Stimulated activated CD4-positive, alpha-beta T cell treated with anti-CD3 and anti-CD28 coated beads, Interleukin-2, amount 100 ng/mL, for 24 hours (primary cell): Measurements from ENCODE around the gene TET2.
A peak's percentile ranks its signal among the peaks of the same experiment; 100 is the strongest.

Experiments used
- DNase-seq, 2 donors: peaks; one replicate each; pipeline ENCODE4 v3.0.0-alpha.2; 2020

The TET2 gene

GRCh38 chr4:105140684-105141490, 5.8 kb upstream of the TET2 start:
- peak; percentile 10 to 41 for DNase-seq

DNA sequence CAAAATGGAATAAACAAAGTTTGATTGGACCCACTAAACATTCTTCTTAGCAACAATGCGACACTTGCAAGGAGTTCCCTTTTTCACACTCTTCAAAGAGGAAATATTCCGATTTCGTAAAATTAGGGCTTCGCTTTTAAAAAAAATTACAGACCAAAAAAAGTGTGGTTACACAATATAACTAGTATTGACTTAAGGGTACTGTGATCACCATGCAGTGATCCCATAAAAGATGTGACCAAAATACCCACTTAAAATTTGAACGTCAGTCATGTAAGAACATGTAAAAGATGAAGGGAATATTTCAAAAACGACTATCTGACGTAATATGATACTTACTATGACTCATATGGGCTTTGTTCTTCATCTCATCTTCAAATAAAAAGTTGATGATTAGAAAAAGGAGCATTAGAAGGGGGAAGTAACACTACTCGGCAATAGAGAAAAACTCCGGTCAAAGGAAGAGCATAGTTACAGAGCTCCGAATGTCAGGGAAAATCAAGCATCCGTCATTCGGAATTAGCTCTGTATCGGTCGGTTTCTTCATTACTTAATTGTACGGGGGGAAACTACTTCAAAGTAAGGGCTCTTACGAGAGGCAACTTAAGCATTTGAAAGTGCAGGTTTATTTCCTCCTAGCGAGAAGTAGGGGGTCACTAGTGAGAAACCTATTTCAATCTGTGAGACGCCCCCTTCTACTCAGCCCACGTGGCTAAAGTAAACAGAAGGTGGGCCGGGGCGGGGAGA, 1.3 kb upstream of the TET2 start:
- no peak for DNase-seq

- DNase-seq = peak; percentile 49 to 51
Measured at GRCh38 chr4:105145903-105146275, 787 bp upstream of the TET2 start.

- no peak for DNase-seq
Measured at GRCh38 chr4:105147016-105147552, 408 bp downstream of the TET2 start.

GRCh38 chr4:105147553-105148161, 981 bp downstream of the TET2 start:
- peak; percentile 38 to 43 for DNase-seq

DNA sequence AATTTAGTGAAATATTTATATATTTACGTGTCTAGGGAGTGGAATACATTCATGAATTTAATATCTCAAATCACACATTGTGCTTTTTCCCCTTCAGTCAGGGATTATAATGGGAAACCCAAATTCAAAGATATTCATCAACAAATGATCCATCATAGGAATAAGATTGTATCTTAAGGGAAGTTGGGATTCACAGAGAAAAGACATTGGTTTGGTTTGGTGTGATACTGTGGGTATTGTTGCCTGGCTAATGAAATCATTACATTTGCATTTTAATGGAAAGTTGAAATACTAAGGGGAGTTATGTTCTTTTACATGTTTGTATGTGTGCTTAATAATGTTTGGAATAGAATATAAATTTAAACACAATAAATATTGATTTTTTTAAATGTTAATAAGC, 1.7 kb downstream of the TET2 start:
- DNase-seq = no peak

DNA sequence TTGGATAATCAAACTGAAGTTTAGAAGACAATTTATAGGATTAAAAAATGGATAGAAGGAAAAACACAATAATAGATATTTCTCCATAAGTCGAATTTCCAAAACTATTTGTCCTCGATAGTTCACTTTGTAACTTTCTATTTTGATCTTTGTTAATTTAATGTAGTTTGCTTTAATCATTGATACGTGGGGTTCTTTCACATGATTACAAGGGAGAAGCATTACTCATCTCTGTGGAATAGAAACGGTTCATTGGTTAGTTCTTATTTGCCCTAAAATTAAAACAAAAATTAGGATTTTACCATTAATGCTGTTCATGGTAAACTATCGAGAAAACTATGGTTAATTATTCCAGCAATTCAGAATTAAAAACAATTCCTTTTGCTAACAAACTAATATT, 2.1 kb downstream of the TET2 start:
- no peak for DNase-seq

- DNase-seq = no peak
Measured at GRCh38 chr4:105149771-105150170, 3.1 kb downstream of the TET2 start.

- DNase-seq = no peak
Measured at GRCh38 chr4:105150503-105150902, 3.8 kb downstream of the TET2 start.

DNA sequence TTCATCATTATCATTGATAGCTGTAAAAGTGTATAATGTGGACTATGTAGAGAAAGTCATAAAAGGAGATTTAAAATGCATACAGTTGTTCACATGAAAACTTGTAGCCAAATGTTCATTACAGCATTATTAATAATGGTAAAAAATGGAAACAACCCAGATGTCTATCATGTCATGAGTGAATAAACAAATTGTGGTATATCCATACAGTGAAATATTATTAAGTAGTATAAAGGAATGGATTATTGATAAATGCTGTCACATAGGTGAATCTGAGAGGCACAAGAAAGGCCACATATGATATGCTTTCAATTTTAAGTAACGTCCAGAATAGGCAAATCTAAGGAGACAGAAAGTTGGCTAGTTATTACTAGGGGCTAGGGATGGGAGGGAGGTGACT, 7.1 kb downstream of the TET2 start:
- no peak for DNase-seq

DNA sequence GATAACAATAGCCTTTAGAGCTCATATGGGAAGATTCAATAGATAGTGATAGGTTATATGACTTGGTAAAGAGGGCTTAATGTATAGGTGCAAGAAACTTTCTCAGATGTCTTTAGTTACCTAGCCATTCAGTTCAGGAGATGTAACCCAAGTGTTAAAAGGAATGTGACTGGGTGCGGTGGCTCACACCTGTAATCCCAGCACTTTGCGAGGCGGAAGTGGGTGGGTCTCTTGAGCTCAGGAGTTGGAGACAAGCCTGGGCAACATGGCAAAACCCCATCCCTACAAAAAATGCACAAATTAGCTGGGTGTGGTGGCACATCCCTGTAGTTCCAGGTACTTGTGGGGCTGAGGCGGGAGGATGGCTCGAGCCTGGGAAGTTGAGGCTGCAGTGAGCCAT, 7.9 kb downstream of the TET2 start:
- DNase-seq = no peak

- DNase-seq = no peak
Measured at GRCh38 chr4:105155426-105155825, 8.8 kb downstream of the TET2 start.

DNA sequence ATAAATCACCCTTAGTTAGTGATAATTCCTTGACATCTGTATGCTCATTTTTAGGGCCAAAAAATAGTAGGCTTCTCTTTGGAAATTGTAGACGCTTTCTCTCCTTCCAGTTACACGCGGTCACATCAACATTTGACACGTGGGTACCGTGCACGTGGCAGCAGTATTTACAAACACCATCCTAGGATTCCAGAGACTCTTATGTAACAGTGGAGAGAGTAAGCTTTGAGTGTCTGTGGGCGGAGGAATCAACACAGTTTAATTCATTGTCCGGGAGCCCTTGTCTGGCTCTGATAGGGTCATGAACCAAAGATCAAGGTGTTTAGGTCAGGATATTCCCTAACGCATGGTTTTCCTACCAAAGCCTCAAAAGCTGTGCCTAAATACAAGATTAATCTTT, 12.2 kb downstream of the TET2 start:
- DNase-seq = no peak

DNA sequence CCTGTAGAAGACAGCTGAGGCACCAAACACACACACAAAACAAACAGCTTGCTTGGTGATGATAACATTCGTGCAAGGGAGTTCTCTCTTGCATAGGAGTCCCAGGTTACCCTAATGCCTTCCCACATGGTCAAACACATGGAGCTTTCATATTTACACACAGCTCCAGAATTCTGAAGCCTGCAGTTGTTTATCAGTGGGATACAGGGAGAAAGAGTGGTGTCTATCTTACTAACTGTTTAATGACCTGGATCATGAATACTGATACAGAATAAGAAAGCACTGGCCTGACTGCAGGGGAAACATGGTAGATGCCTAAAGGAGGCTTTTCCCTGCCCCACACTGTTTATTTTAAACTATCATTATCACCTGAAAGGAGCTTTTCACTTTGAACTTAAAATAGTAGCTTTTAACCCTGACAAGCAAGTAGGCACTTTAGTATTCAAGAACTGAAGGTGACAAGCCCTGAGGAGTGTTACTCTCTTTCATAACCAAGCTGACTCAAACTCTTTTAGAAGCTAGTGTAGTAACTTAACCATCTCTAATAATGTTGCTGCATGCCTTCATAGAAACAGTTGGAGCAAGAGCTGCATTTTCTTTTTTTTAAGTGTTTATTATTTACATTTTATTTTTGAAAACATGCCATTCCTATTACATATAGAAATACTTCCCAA, 15.6 kb downstream of the TET2 start:
- no peak for DNase-seq

DNA sequence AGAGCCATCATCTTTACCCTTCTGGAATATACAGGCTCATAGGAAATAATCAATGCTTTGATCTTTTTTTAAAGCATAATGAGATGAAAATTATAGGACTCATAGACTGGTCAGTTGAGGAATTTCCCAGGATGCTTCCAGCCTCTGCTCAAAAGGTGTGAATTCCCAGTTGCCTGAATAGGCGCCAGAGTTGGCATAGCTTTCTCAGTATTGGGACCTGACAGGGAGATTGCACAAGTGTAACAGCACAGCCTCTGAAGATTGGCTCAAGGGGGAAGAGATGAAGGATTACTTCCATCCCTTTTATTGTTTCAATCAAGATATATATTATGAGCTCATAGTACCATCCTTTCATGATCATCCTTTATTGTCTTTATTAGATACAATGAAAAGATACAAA, 17.9 kb downstream of the TET2 start:
- no peak for DNase-seq

GRCh38 chr4:105166066-105166465, 19.4 kb downstream of the TET2 start:
- no peak for DNase-seq

- DNase-seq = no peak
Measured at GRCh38 chr4:105170711-105171110, 24.0 kb downstream of the TET2 start.

DNA sequence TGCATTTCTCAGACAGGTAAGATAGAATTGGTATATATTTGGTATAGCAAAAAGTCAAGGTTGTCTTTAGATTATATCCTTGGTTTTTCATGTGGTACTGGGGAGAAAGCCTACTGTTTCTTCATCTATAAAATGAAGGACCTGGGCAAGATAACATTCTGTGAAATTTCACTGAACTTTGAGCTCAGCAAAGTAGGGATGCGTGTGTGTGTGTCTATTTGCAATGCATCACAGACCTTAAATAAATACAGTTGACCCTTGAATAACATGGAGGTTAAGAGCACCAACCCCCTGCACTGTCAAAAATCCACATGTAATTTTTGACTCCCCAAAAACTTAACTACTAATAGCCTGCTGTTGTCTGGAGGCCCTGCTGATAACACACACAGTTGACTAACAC, 25.2 kb downstream of the TET2 start:
- DNase-seq = no peak

DNA sequence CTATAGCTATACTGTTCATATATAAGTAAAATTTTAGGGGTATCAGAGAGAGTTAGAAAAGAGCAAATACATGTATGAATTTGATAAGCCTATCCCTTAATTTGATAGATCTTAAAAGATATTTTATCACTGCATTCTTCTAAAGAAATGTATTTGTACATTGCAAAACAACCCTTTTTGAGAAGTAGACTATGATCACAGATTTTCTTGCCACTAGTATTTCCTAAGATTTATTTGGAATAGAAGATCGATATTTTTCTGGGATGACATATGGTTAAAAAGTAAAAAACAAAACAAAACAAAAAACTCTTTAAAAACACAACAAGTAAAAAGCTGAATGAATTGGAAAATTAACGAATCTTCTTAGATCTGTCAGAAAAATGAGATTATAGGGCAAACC, 27.4 kb downstream of the TET2 start:
- DNase-seq = no peak

DNA sequence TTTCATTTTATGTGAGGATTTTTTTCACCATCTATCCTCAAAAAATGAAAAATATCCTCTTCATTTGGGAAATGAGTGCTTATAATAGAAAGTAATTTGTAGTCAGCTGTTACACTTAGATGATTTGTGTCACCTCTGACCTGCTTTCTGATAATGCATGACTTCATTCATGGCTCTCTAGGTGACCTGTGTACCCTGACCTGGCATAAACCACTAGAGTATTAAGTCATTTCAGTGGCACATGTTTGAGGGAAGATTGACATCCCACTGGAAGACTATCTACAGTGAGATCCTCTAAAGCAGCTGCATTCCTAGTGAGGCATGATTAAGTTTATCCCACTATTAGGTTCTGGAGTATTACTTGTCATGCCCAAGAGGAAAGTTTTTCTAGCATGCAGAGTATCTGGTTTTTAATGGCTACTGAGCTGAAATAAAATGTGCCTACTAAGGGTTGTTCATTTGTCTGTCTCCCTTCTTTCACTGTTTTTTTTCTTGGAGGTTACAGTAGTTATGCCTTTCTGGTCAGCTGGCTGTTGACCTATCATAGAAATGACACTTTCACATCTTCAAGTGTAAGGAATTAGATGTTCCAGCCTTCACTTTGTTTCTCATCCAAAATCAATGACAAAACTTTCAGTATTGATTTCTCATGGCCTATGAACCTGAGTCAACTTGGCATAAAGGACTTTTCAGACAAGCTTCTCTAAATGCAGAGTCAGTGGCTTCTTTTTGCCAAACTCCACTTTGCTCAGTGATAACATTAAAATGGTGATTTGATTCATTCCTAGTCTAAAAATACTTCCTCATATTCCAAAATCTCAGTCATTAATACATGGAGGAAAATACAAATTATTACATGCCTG, 33.1 kb downstream of the TET2 start:
- no peak for DNase-seq

GRCh38 chr4:105181259-105181658, 34.6 kb downstream of the TET2 start:
- no peak for DNase-seq

DNA sequence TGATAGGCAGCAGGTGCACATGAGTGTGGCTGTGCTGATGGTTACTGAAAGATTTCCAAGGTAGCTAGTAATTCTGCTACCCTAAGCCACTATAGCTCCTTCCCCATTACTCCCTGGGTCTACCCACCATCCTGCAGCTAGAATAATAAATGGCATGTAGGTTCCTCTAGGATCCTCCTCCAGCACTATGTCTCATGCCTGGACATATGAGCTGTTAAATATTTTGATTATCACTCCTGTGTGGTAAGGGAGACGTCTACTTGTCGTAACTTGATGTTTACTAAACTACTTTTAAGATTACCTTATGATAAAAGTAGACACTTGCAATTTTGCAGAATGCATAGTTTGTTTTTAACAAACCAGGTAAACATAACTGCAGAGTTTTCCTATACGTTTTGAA, 35.5 kb downstream of the TET2 start:
- no peak for DNase-seq
